IPS-NIHi7 (cell line): Measurements from ENCODE around the gene HIP1.
"Not testable (repeated sequence)": the region's sequence is repeated elsewhere in the genome, so short reads cannot be mapped to it uniquely, and the experiment has no call there.

Experiments used
- DNase-seq: peaks from one replicate; pipeline ENCODE4 v3.0.0; 2012; ENCODE audit warnings: mixed read lengths; ENCODE audit errors: extremely low spot score

Gene HIP1

DNA sequence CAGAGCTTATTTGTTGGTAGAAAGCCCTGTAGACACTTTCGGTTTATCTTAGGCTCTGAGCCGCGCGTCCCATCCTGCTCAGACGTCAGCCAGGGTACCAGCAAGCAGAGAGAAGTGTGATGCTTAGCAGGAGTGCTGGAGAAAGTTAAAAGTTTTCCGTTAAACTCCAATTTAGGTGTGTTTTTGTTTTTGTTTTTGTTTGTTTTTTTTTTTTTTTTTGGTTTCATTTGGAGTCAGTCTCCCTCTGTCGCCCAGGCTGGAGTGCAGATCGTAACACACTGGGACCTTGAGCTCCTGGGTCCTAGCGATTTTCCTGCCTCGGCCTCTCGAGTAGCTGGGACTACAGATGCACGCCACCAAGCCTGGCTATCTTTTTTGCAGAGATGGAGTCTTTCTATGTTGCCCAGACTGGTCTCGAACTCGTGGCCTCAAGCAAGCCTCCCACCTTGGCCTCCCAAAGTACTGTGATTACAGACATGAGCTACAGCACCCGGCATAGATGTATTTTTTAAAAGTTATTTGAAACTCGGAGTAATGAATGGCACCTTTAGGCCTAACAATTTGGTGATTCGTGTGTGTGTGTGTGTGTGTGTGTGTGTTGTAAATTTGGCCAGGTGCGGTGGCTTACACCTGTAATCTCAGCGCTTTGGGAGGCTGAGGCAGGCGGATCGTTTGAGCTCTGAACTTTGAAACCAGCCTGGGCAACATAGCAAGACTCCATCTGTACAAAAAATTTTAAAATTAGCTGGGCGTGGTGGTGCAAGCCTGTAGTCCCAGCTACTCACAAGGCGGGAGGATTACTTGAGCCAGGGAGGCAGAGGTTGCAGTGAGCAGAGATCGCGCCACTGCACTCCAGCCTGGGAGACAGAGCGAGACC lies 1.3 kb upstream of the HIP1 start:
- DNase-seq, result no peak

DNA sequence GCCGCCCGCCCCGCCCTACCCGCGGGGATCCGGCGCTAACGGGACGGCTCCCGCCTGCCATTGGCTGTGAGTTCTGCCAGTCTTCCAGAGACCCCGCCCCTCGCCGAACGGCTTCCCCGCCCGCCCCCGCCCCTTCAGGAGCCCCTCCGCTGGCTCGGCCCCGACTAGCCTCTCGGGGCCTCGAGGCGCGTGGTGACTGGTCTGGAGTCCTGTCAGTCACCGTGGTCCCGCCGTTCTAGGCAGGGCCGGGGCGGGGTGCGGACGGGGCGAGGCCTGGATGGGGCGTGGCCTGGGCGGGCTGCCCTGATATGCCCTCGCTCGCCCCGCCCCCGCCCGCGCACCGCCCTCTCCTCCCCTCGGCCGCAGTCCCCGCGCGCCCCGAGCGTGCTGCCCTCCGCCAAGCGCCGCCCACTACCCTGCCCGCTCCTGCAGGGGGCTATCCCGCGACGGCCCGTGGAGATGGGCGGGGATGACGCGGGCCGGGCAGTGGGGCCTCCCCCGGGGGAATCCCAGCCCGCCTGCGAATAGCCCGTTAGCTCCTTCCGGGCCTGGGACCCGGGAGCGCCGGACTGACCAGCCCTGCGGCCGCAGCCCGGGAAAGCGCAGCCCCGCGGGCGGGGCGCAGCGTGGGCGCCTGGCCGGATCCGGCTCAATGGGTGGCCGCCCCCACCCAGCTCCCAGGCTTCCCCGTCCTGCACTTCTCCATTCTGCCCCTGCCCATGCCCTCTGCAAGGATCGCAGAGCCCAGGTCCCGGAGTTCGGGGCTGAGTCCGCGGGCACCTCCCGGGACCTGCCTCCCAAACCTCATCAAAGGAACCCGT lies 444 bp upstream of the HIP1 start:
- peak; percentile 99 for DNase-seq

DNA sequence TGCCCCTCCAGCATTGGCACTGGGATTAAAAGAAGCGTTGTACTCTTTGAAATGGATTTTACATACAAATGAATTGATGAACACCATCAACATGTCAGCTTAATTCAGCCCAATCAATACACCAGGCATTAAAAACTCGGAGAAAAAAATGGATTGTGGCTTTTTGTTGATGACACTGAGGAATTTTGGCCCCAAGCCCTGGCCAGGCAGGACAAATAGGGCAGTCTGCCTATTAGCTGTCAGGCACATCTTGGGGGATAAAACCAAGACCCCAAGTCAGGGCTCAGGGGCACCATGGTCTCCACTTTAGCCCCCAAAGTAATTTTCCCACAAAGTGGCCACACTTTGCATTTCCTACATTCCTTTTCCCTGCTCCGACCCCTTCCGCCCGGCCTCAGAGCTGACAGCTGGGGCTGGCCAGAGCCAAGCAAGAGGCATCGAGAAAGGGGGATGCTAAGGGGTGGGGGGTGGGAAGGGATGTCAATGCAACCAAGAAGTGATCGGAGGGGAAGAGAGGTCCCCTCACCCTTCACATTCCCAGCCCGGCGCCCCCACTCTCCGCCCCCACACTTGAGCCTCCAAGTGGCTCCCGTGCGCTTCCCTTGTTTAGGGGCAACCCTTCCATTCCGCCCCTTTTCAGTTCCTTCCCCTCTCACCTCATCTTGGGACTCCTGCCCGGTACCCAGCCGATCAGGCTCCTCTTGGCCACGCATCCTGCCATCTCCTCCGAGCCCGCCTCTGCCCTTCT lies 711 bp downstream of the HIP1 start:
- DNase-seq, result no peak

GRCh38 chr7:75735581-75736350 lies 3.0 kb downstream of the HIP1 start:
- DNase-seq, result no peak

- no peak for DNase-seq
Measured at GRCh38 chr7:75734586-75735458, 3.9 kb downstream of the HIP1 start.

DNA sequence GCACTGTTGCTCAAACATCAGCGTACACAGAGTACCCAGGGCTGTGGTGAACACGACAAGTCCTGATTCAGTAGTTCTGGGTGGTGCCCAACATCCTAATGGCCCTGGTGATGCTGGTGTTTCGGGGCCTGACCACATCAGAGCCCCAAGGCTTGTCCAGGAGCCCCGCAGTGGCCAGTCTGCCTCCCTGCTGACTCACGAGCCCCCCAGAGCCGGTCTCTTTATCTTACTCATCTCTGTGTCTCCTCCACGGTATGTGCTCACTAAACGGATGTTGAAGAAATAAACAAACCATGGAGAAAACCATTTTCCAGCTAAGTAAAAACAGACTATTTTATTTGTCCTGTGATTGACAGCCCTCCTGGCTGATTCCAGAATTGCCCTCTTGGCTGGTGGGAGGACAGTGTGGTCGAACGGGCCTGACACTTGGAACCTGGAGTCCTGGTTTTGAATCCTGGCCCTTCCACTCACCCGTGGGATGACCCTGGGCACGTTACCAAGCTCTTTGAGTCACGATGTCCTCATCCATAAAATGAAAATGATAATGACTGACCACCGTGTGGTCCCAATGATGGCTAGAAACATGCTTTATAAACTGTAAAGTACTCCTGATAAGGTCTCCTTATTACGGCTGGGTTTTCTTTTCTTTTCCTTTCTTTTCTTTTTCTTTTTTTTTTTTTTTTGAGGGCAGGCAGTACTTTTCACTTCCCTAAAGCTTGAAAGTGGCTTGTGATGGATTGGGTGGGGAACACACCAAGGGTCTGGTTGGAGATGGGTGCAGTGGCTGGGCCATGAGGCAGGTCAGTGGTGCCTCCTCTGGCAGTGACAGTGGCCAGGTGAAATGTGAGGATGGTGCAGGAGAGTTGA lies 5.7 kb downstream of the HIP1 start:
- DNase-seq, result no peak

GRCh38 chr7:75732016-75732521 lies 6.7 kb downstream of the HIP1 start:
- DNase-seq, result no peak

DNA sequence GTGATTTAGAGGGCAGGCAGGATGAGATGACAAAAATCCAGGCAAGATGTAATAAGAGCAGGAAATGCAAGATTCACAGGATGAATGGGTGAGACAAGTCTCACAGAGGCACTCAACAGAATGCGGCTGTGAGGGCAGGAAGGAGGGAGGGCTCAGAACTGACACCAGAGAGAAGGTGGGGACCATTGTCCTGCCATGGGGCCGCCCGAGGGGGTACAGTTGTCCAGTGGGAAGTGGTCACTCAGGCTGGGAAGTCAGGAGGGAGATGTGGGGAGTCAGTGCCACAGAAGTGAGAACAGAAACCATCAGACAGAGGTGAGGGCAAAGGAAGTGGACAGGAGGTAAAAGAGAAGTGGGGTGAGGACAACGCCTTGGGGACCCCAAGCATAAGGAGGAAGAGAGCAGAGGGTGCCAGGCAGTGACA lies 8.9 kb downstream of the HIP1 start:
- DNase-seq, result no peak

DNA sequence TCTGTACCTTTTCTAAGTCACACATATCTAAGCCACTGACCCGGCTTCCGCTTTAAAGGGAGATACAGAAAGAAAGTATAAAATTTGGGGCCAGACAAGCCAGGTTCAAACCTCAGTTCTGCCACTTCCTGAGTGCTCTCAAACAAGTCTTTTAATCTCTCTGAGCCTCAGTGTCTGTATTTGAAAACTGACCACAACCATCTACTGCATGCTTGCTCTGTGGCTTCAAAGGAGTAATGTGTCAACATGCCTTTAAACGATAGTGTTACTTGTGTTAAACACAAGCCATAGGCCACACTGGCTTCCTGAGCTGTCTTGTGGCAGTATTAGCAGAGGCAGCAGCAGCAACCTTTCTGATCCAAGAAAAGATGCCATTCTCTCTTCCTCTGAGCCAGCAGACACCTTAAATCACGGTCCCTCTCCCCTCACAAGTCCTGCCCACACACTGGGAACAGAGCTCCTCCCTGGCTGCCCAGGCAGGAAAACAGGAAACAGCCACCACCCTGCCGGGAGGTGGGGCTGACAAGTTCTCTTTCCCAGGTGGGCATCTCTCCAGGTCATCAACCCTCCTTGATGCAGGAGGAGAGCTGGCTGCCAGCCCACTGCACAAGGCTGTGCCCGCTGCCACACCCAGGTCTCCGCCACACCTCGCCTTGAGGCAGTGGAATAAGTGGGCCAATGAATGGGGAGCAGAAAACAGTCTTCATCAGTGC lies 10.7 kb downstream of the HIP1 start:
- peak; percentile 60 for DNase-seq

- not testable (repeated sequence) for DNase-seq
Measured at GRCh38 chr7:75727351-75727750, 11.4 kb downstream of the HIP1 start.

DNA sequence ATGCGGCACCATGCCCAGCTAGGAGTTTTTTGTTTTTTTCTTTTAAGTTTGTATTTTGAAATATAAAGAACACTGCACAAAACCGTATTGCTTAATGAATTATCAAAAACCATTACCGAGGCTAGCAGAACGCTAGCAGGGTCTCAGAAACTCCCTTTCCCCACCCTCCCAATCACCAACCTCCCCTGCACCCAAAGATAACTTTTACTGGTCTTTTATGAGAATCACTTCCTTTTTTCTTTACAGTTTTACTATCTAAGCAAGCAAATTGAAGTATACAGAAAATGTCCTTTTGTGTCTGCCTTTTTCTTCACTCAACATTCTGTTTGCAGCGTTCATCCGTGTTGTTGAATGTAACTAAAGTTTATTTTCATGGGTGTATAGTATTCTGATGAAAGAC lies 13.4 kb downstream of the HIP1 start:
- DNase-seq, result no peak

DNA sequence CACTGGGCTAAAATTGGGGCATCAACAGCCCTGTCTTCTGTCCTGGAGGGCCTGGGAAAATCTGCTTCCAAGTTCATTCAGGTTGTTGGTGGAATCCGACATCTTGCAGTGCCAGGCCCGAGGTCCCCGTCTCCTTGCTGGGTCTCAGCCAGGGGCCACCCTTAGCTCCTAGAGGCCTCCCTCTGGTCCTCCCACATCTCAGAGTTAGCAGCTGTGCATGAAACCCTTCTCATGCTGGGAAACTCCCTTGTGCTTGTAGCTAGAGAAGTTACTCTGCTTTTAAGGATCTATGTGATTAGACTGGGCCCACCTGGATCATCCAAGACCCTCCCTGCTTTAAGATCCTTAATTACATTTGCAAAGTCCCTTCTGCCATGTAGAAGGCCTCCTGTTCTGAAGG lies 15.3 kb downstream of the HIP1 start:
- no peak for DNase-seq

DNA sequence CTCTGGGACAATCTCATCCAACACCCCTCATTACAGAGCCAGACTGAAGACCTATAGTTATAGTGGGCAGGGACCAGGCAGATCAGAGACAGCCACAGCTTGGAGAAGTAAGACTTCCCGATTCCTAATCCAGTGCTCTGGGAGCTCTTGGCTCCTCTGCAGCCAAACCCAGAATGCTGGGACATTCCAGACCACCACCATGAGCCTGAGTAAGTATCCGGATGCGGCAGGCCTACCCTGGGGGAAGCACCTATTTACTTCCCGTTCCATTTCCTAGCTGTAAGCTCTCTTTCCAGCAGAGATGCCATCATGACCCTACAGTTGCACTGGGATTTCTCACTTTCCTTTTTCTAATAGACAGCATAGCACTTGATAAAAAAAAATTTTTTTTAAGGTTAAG lies 16.4 kb downstream of the HIP1 start:
- no peak for DNase-seq

- not testable (repeated sequence) for DNase-seq
Measured at GRCh38 chr7:75721922-75722321, 16.8 kb downstream of the HIP1 start.

DNA sequence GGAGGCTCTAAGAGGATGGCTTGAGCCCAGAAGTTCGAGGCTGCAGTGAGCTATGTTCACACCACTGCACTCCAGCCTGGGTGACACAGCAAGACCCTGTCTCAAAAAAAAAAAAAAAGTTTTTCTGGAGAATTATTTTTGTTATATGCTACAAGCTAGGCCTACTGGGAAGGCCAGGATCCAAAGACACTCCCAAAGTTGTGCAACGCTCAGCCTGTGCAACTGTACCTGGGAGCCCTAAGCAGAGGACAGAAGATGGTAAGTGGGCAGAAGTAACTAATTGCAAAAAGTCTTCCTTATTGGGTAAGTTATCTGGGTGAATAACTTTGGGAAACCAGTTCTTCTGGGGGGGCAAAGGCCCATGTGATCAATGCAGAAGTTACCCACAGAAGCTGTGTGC lies 17.3 kb downstream of the HIP1 start:
- no peak for DNase-seq

- no peak for DNase-seq
Measured at GRCh38 chr7:75719626-75720025, 19.1 kb downstream of the HIP1 start.

DNA sequence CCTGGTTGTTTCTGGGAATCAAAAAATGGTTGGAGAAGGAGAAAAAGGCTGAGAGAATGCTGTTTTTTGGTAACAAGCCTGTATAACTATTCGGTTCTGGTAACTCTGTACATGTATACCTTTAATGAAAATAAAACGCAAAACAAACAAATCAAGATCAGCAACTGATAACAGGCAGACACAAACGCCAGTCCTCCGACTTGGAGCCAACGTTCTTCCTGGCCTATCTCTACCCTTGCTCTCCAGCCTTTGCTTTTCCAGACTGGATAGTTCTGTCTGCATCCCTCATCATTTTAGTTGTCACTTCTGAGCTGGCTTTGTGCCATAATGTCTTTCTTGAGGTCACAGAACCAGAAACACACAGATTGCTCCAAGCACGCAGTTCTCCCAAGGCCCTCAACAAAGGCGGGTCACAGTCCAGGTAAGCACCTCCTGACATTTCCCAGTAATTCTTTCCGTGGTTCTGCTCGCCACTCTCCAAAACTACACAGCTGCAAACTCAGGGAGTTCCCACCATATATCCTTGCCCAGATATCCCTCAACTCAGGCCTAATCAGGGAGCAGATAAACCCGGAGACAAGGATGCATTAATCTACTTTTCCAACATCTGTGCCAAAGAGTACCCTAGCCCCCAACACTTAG lies 20.2 kb downstream of the HIP1 start:
- DNase-seq, result no peak

DNA sequence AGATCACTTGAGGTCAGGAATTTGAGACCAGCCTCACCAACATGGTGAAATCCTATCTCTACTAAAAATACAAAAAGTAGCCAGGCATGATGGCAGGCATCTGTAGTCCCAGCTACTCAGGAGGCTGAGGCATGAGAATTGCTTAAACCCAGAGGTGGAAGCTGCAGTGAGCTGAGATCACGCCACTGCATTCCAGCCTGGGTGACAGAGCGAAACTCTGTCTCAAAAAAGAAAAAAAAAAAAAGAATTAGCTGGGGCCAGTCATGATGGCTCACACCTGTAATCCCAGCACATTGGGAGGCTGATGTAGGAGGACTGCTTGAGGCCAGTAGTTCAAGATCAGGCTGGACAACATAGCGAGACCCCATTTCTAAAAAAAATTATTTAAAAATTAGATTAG lies 21.0 kb downstream of the HIP1 start:
- not testable (repeated sequence) for DNase-seq
